ENCODE data around the gene DCPS. TPM values are rescaled to one million over a fixed set of nuclear protein-coding genes. Genes with fewer than 3 reads are reported as not detected.

DCPS gene
- total RNA-seq, 1 experiment from 2014 or later = 23.8 TPM

GRCh38 chr11:126355324-126355925 is 51.6 kb downstream of the DCPS start, which contains the start of gene ST3GAL4:
TSS of gene ST3GAL4 (plus strand) at chr11:126355686. CDS start at chr11:126406156, 50,470 bp downstream.
- peak within 1 kb of the TSS; percentile 94 for H3K4me3 ChIP-seq
- H3K27ac ChIP-seq = peak within 1 kb of the TSS; percentile 99
- TF ChIP-seq CTCF (conservative IDR thresholded peaks at IDR 0.05) (no peak), EZH2 (IDR thresholded peaks at IDR 0.05; ENCODE audit: low read depth) (no peak)
- peak; percentile 55 to 83 for DNase-seq
- H3K4me1 ChIP-seq (replicated peaks; ENCODE audit: insufficient read depth) = peaks cover 71% of the 10 kb centered on the region
- H3K9me3 ChIP-seq (ENCODE audit: insufficient read depth, low read depth) = no peaks in the 10 kb centered on the region
- H3K79me2 ChIP-seq (ENCODE audit: low read depth) = peaks cover 88% of the 10 kb centered on the region
- peaks cover 31% of the 10 kb centered on the region for H3F3A ChIP-seq (ENCODE audit: insufficient read depth, low read depth)
- CTCF ChIA-PET = interaction anchor here (0.7 kb wide), 1 partner anchor 45 kb away, joined by 9 read pairs; no protein-coding TSS in a partner anchor
- POLR2A ChIA-PET (ENCODE audit: unreplicated experiment) = interaction anchor here (0.5 to 0.6 kb wide), 5 partner anchors 16 to 129 kb away, joined by 3 to 7 read pairs (median 5); no protein-coding TSS in a partner anchor
- H3K9me2 ChIP-seq (ENCODE audit: insufficient read depth) = no peaks in the 10 kb centered on the region
- H3K27me3 ChIP-seq (ENCODE audit: insufficient read depth, low read depth) = no peaks in the 10 kb centered on the region
- H3K36me3 ChIP-seq (ENCODE audit: low read depth) = peaks cover 8% of the 10 kb centered on the region; the same call in 1 of the 2 replicates
- H2AFZ ChIP-seq = peak within 1 kb of the TSS; percentile 81
- peak within 1 kb of the TSS; percentile 97 for H3K4me2 ChIP-seq
- no TSS peak for BruUV-seq (replicated peaks)
- intact Hi-C loops (cut with micrococcal nuclease; ENCODE audit: unreplicated experiment) = loop anchor here (1.0 kb wide), 2 partner anchors 15 to 48 kb away; no protein-coding TSS in a partner anchor
- no peaks in the 10 kb centered on the region for H4K20me1 ChIP-seq (ENCODE audit: insufficient read depth)

- H3K4me3 ChIP-seq = peak overlapping the region; percentile 94
- BruUV-seq (replicated peaks) = no TSS peak
- peaks cover 88% of the 10 kb centered on the region for H3K79me2 ChIP-seq (ENCODE audit: low read depth)
Measured at GRCh38 chr11:126355926-126356897, 52.4 kb downstream of the DCPS start.

More at GRCh38 chr11:126355926-126356897, 52.4 kb downstream of the DCPS start:
- peak overlapping the region; percentile 97 for H3K4me2 ChIP-seq
- POLR2A ChIA-PET (ENCODE audit: unreplicated experiment) = interaction anchor here (0.5 to 0.6 kb wide), 3 partner anchors 37 to 128 kb away, joined by 3 to 5 read pairs (median 3); no protein-coding TSS in a partner anchor
- peaks cover 8% of the 10 kb centered on the region; the same call in 1 of the 2 replicates for H3K36me3 ChIP-seq (ENCODE audit: low read depth)
- CTCF ChIA-PET = interaction anchor here (0.7 kb wide), 1 partner anchor 46 kb away, joined by 9 read pairs; no protein-coding TSS in a partner anchor
- H3K27me3 ChIP-seq (ENCODE audit: insufficient read depth, low read depth) = no peaks in the 10 kb centered on the region
- H2AFZ ChIP-seq = 0 out of 2 replicates have a peak overlapping the region, but pooled peaks have one; percentile 26
- peaks cover 71% of the 10 kb centered on the region for H3K4me1 ChIP-seq (replicated peaks; ENCODE audit: insufficient read depth)
- no peak overlapping the region for H3K27ac ChIP-seq
- no peaks in the 10 kb centered on the region for H3K9me2 ChIP-seq (ENCODE audit: insufficient read depth)
- intact Hi-C loops (cut with micrococcal nuclease; ENCODE audit: unreplicated experiment) = loop anchor here (1.0 kb wide), 2 partner anchors 16 to 47 kb away; no protein-coding TSS in a partner anchor
- H4K20me1 ChIP-seq (ENCODE audit: insufficient read depth) = no peaks in the 10 kb centered on the region
- no peaks in the 10 kb centered on the region for H3K9me3 ChIP-seq (ENCODE audit: insufficient read depth, low read depth)
- peak in 1 of 2 experiments; percentile 49 for DNase-seq
- H3F3A ChIP-seq (ENCODE audit: insufficient read depth, low read depth) = peaks cover 31% of the 10 kb centered on the region
- no peak for TF ChIP-seq EZH2 (IDR thresholded peaks at IDR 0.05; ENCODE audit: low read depth)
- no peak for TF ChIP-seq CTCF (conservative IDR thresholded peaks at IDR 0.05)
